ENCODE results near the gene CC2D2A. TPM values are rescaled to one million over a fixed set of nuclear protein-coding genes. Genes with fewer than 3 reads are reported as not detected.

CC2D2A gene
- total and polyA plus RNA-seq, 2 of the 13 experiments (the other 11 are each of a cell fraction or from before 2014, with no cell fraction given), result 4.2 to 7.2 TPM

DNA sequence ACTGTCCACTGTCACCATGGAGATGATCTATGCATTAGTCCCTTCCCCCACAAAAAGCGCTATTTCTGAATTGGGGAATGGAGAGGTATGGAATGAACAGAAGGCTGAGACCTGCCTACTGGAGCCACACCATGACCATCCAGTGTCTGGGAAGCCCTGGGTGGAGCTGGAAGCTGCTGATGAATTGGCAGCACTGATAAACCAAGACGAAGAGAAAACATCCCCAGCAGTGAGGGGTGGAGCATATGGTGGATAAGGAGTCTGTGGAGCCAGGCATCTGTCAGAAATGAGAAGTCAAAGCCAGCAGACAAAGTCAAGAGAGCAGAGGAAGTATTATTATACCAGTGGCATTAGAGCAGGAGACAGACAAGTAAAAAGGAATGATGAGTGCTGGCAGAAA is 13.2 kb downstream of the CC2D2A start:
- POLR2A ChIA-PET, result no interaction called here
- in situ Hi-C loops (cut with HindIII; ENCODE audit: extremely low pct_ligation_motif_present, low pct_unique_long_range_greater_than_20kb) (loop anchor here (25.0 kb wide), 1 partner anchor 779 kb away; no protein-coding TSS in a partner anchor), intact Hi-C loops (cut with micrococcal nuclease; ENCODE audit: unreplicated experiment) (no loop called here)
- no peak overlapping the region for H2AFZ ChIP-seq (ENCODE audit: low read length)
- H3K4me2 ChIP-seq (ENCODE audit: low read depth, low read length), result no peak overlapping the region
- DNase-seq (ENCODE audit: low spot score), result no peak
- H3K9ac ChIP-seq (ENCODE audit: insufficient read depth, low read depth, low read length), result no peak overlapping the region
- 87% methylated on average over 2 of the region's 2 CpGs for WGBS (ENCODE audit: low lambda C conversion rate)
- peaks cover 12% of the 10 kb centered on the region for H3K4me1 ChIP-seq (ENCODE audit: insufficient read depth, low read length)
- no peak for FAIRE-seq
- H3K4me3 ChIP-seq (replicated peaks in 1 of 3; ENCODE audit: insufficient read depth in 1 of 3, low read depth in 2 of 3, low read length in 3 of 3), result no peak overlapping the region
- H3K36me3 ChIP-seq (replicated peaks in 1 of 2; ENCODE audit: control insufficient read depth in 1 of 2, insufficient read depth in 2 of 2, low read length in 2 of 2), result no peaks in the 10 kb centered on the region; a peak in 1 of 5 replicates
- H3K27ac ChIP-seq (ENCODE audit: extremely low read length, insufficient read depth, low read length), result no peak overlapping the region
- no peaks in the 10 kb centered on the region for H3K79me2 ChIP-seq (ENCODE audit: insufficient read depth, low read length)
- H3K27me3 ChIP-seq (ENCODE audit: control insufficient read depth in 1 of 2, insufficient read depth in 2 of 2, low read length in 2 of 2), result no peaks in the 10 kb centered on the region
- BruUV-seq (replicated peaks), result no TSS peak
- TF ChIP-seq MTF1 (CRISPR knock-in tag; IDR thresholded peaks at IDR 0.05) (no peak), GTF2F1 (IDR thresholded peaks at IDR 0.05; ENCODE audit: low read length) (no peak), ZNF33A (CRISPR knock-in tag; IDR thresholded peaks at IDR 0.05; ENCODE audit: borderline replicate concordance) (no peak), ZKSCAN8 (CRISPR knock-in tag; IDR thresholded peaks at IDR 0.05; ENCODE audit: borderline replicate concordance) (no peak), ZNF354B (CRISPR knock-in tag; IDR thresholded peaks at IDR 0.05) (no peak), MAFF (IDR thresholded peaks at IDR 0.05; ENCODE audit: low read depth, low read length) (no peak), FOSL1 (CRISPR knock-in tag; IDR thresholded peaks at IDR 0.05; ENCODE audit: borderline replicate concordance) (no peak), ZNF513 (CRISPR knock-in tag; conservative IDR thresholded peaks at IDR 0.05) (no peak)
- TF ChIP-seq, protein P1, sequence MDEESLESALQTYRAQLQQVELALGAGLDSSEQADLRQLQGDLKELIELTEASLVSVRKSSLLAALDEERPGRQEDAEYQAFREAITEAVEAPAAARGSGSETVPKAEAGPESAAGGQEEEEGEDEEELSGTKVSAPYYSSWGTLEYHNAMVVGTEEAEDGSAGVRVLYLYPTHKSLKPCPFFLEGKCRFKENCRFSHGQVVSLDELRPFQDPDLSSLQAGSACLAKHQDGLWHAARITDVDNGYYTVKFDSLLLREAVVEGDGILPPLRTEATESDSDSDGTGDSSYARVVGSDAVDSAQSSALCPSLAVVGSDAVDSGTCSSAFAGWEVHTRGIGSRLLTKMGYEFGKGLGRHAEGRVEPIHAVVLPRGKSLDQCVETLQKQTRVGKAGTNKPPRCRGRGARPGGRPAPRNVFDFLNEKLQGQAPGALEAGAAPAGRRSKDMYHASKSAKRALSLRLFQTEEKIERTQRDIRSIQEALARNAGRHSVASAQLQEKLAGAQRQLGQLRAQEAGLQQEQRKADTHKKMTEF (CRISPR knock-in tag; IDR thresholded peaks at IDR 0.05), result no peak
- TF ChIP-seq, protein P2, sequence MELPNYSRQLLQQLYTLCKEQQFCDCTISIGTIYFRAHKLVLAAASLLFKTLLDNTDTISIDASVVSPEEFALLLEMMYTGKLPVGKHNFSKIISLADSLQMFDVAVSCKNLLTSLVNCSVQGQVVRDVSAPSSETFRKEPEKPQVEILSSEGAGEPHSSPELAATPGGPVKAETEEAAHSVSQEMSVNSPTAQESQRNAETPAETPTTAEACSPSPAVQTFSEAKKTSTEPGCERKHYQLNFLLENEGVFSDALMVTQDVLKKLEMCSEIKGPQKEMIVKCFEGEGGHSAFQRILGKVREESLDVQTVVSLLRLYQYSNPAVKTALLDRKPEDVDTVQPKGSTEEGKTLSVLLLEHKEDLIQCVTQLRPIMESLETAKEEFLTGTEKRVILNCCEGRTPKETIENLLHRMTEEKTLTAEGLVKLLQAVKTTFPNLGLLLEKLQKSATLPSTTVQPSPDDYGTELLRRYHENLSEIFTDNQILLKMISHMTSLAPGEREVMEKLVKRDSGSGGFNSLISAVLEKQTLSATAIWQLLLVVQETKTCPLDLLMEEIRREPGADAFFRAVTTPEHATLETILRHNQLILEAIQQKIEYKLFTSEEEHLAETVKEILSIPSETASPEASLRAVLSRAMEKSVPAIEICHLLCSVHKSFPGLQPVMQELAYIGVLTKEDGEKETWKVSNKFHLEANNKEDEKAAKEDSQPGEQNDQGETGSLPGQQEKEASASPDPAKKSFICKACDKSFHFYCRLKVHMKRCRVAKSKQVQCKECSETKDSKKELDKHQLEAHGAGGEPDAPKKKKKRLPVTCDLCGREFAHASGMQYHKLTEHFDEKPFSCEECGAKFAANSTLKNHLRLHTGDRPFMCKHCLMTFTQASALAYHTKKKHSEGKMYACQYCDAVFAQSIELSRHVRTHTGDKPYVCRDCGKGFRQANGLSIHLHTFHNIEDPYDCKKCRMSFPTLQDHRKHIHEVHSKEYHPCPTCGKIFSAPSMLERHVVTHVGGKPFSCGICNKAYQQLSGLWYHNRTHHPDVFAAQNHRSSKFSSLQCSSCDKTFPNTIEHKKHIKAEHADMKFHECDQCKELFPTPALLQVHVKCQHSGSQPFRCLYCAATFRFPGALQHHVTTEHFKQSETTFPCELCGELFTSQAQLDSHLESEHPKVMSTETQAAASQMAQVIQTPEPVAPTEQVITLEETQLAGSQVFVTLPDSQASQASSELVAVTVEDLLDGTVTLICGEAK (IDR thresholded peaks at IDR 0.05), result no peak
- TF ChIP-seq, protein P2 (CRISPR knock-in tag; IDR thresholded peaks at IDR 0.05), result no peak
- ATAC-seq, result no peak
- no peaks in the 10 kb centered on the region for H4K20me1 ChIP-seq (ENCODE audit: insufficient read depth, low read length)
- CTCF ChIA-PET (ENCODE audit: low intra/inter-chr PET ratio, low total read pairs), result no interaction called here
- H3K9me3 ChIP-seq (ENCODE audit: low read length), result no peaks in the 10 kb centered on the region
